NT2/D1 (cell line): ENCODE measurements around the gene ARHGEF26.

ENCODE experiments used
- SUZ12 ChIP-seq: IDR thresholded peaks from 2 replicates; pipeline ENCODE4 v1.6.1; 2011; ENCODE audit not compliant: insufficient read length, insufficient read depth; ENCODE audit errors: extremely low read depth
- YY1 ChIP-seq: IDR thresholded peaks from 2 replicates; pipeline ENCODE4 v1.6.1; 2011; ENCODE audit not compliant: insufficient read length, insufficient read depth

GRCh38 chr3:154243353-154243752, 122.2 kb downstream of the ARHGEF26 start:
- no peak for TF ChIP-seq YY1
- TF ChIP-seq SUZ12 = no peak
